HCT116 (cell line): ENCODE data around the gene OR52B6.

Source experiments
- RAD21 ChIP-seq: IDR thresholded peaks from 2 replicates; pipeline ENCODE4 v1.6.1; 2012; ENCODE audit warnings: low read depth, mild to moderate bottlenecking
- ZNF274 ChIP-seq: fragments of 200-500 bp; sonication (Bioruptor generic); IDR thresholded peaks from 2 replicates; pipeline ENCODE4 v1.6.1; 2014; ENCODE audit warnings: mild to moderate bottlenecking, low read depth, low read length, inconsistent platforms
- TF ChIP-seq, protein P1 (sequence below), 3 experiments: fragments of 200-600 bp in 1 of 3; sonication (generic) in 1 of 3; IDR thresholded peaks in 2 of 3; conservative IDR thresholded peaks in 1 of 3; 2 replicates each; pipeline ENCODE4 v1.5.1; 2012 to 2017; ENCODE audit warnings: low read depth in 2 of 3, low read length in 2 of 3, antibody characterized with exemption in 1 of 3, borderline replicate concordance in 1 of 3, control low read depth in 1 of 3, mild to moderate bottlenecking in 1 of 3, mixed read lengths in 1 of 3, mixed run types in 1 of 3, moderate library complexity in 1 of 3; ENCODE audit not compliant: insufficient read depth in 1 of 3

DNA sequence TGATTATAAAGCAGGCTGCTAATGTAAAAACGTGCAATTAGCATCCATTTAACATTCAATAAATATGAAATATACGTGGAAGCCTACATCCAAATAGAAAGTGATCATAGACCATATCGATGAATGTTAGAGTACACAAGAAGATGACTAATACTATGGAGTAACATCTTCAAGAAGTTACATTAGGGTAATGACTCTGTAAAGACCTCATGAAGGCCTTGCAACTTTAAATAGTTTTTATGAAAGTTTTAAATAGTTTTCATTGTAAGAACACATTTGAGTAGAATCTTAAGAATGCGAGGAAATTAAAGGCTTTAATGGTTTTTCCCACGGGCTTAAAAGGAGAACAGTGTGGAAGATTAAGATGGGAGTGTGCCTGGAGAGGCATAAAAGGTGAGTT is 45.5 kb downstream of the OR52B6 start:
- TF ChIP-seq, protein P1, sequence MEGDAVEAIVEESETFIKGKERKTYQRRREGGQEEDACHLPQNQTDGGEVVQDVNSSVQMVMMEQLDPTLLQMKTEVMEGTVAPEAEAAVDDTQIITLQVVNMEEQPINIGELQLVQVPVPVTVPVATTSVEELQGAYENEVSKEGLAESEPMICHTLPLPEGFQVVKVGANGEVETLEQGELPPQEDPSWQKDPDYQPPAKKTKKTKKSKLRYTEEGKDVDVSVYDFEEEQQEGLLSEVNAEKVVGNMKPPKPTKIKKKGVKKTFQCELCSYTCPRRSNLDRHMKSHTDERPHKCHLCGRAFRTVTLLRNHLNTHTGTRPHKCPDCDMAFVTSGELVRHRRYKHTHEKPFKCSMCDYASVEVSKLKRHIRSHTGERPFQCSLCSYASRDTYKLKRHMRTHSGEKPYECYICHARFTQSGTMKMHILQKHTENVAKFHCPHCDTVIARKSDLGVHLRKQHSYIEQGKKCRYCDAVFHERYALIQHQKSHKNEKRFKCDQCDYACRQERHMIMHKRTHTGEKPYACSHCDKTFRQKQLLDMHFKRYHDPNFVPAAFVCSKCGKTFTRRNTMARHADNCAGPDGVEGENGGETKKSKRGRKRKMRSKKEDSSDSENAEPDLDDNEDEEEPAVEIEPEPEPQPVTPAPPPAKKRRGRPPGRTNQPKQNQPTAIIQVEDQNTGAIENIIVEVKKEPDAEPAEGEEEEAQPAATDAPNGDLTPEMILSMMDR (IDR thresholded peaks at IDR 0.05 in 2 of 3, conservative IDR thresholded peaks at IDR 0.05 in 1 of 3; ENCODE audit: borderline replicate concordance in 1 of 3, insufficient read depth in 1 of 3, low read depth in 2 of 3, low read length in 2 of 3) = no peak
- TF ChIP-seq ZNF274 (no peak), RAD21 (no peak)
